G401.6 (cell line): ENCODE measurements around the gene PHF12.
A peak's percentile ranks its signal among the peaks of the same experiment; 100 is the strongest.
"Not testable (repeated sequence)": the region's sequence is repeated elsewhere in the genome, so short reads cannot be mapped to it uniquely, and the experiment has no call there.

Source experiments
- FAIRE-seq: peaks from 2 replicates; lab custom pipeline; 2012; peaks lifted over from hg19 to GRCh38; lab: Jason Lieb, UNC

The PHF12 gene

GRCh38 chr17:28929787-28930186 lies 21.5 kb downstream of the PHF12 start:
- no peak for FAIRE-seq

- FAIRE-seq, result no peak
These were observed 23.3 kb downstream of the PHF12 start for GRCh38 chr17:28928061-28928460.

- FAIRE-seq, result no peak
These were observed 24.5 kb downstream of the PHF12 start for GRCh38 chr17:28926786-28927185.

DNA sequence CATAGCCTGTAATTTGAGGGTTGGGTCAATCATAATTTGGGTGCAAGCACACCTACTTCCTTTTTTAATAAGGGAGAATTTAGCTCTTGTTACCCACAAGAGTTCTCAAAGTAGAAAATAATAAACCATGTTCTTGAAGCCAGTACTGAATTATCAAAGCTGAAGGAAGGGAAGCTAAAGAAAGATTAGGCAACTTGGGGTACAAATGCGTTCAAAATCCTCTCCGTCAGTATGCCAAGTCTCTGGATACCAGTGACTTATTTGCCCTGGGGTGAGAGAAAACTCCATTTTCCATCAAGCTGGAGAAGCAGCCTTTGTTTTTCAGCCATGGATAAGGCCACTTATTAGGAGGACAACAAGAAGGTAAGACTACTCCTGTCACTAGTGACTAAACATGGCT lies 25.0 kb downstream of the PHF12 start:
- no peak for FAIRE-seq

GRCh38 chr17:28925912-28926365 lies 25.4 kb downstream of the PHF12 start:
- FAIRE-seq, result no peak

DNA sequence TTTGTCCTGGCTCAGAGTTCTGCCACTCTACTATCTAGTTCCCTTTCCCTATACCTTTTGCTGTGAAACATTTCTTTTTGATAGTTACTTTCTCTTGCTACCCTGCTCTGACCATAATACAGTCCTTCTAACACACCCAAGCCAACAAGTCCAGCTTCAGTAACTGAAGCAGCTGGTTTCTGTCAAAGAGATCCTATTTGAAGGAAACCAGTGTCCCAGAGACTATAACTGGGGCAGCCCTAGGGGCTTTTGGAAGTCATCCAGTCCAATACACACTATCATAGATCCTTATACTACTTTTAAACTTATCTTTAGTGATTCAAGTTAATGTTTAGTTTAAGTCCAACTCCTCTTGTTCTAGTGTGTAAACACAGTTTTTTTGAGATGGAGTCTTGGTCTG lies 31.1 kb downstream of the PHF12 start:
- no peak for FAIRE-seq

DNA sequence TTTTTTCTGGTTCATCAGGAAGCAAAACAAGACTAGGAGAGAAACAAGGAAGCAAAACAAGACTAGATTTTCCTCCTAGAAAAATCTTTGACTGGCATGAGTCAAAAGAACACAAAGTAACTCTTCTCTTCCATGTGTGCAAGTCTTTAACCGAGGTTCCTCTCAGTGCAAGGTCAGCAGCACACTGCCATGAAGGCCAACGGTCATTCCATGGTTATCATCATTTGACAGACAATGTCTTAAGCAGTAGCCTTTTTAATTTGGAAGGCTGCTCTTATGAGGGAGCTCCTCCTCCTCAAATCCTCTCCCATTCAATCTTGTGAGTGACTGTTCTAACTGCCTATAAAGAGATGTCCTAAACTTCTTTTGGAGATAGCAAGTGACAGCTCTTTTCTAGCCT lies 33.0 kb downstream of the PHF12 start:
- no peak for FAIRE-seq

DNA sequence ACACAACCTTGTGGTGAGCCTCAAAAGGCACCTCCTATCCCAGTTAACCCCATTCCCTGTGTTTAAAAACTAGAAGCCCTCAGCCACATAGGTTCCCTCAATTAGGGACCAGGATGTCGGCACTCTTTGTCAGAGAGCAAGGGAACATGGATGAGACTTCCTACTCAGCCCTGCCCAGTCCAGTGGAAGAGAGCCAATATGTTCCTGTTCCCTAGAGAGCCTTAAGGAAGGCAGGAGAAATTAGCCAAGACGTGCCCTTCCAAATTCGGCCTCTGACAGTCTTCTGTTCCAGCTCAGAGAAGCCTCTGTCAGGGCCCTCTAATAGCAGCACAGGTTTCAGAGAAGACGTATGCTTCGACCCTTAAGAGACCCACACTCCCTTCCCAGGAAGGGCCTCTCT lies 33.9 kb downstream of the PHF12 start:
- no peak for FAIRE-seq

DNA sequence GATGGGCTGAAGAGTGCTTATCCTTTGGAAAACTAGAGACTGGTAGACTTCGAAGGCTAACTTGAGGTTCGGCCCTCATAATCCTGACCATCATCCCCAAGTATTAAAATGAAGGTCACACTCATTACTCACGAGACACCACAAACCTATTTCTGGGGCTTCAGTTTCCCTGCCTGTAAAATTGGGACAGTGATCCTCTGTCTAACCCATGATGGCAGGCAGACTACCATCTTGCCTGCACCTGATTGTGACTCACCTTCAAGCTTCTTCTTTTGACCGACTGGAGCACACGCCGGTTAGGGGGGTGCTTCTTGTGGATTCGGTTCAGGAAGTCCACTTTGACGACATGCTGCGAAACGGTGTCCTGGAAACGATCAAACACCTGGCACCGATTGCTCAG lies 34.3 kb downstream of the PHF12 start:
- no peak for FAIRE-seq

- peak; percentile 37 for FAIRE-seq
These were observed 34.9 kb downstream of the PHF12 start for GRCh38 chr17:28916302-28916934.

- no peak for FAIRE-seq
These were observed 38.4 kb downstream of the PHF12 start for GRCh38 chr17:28912938-28913333.

- FAIRE-seq, result no peak
These were observed 38.9 kb downstream of the PHF12 start for GRCh38 chr17:28912281-28912937.

DNA sequence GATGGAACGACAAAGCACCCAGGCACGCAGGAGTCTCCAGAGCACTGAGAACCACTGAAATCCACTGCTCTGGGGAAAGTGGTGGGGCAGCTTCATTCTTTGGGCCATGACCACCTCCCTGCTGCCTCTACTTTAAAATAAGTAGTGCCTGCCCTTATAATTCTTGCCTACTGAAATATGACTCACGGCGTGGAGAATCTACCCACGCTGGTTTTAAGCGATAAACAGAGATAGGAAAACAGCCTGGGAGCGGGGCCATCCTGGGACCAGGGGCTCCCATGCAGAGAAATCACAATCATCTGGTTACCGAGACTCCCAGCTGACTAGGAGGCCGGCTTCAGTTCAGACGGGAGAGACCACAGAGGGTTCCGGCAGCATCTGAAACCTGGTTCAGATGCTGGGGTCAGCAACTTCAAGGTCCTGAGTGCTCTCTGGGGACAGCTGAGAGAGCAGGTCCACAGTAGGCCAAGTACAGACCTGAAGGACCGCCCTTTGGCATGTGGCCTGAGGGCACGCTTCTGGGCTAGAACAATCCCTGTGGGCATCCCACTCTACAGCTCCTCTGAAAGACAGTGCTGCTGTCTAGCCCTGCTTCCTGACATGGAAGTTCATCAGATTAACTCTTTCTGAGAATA lies 39.8 kb downstream of the PHF12 start:
- no peak for FAIRE-seq

DNA sequence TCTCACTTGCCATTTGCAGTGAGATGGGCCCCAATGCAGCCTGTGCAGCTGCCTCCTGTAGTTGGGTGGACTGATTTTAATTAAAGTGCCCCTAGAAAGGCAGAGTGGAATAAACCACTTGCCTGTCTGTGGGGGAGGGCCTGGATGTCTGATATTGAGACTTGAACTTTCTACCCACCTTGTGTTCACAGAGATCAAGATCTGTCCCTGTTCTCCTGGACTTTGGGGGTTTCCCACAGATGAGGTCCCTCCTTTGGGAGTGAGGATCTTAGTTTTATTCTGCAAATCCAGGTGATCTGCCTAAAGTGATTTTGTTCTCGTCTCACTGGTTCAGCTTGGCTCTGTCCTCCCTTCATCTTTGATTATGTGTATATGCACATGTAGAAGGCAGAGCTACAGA lies 40.8 kb downstream of the PHF12 start:
- no peak for FAIRE-seq

DNA sequence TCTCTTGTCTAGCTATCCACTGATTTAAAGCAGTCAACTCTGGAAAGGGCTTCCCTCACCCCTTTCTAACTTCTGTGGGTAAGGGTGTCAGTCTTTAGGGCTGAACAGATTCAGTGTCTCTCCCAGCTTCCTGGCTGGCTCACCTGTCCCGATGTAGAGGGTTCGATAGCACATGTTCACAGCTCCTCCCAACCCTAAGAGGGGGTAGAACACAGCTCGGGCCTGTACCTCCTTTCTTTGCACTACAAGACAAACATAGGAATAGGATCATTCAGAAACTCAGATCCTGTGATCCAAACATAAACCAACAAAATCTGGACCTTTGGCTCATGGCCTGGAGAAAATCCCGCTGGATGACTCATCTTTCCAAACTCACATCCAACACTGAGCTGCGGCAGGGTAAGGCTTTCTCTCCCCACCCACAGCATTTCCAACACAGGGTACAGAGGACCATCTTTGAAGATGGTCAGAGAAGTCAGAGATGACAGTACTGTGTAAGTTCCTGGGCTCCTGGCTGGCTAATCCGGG lies 42.6 kb downstream of the PHF12 start:
- FAIRE-seq, result no peak

- FAIRE-seq, result no peak
These were observed 43.4 kb downstream of the PHF12 start for GRCh38 chr17:28907709-28908475.

GRCh38 chr17:28906706-28907438 lies 44.4 kb downstream of the PHF12 start:
- no peak for FAIRE-seq

- FAIRE-seq, result no peak
These were observed 45.0 kb downstream of the PHF12 start for GRCh38 chr17:28906276-28906675.

GRCh38 chr17:28904800-28905199 lies 46.5 kb downstream of the PHF12 start:
- FAIRE-seq, result no peak

DNA sequence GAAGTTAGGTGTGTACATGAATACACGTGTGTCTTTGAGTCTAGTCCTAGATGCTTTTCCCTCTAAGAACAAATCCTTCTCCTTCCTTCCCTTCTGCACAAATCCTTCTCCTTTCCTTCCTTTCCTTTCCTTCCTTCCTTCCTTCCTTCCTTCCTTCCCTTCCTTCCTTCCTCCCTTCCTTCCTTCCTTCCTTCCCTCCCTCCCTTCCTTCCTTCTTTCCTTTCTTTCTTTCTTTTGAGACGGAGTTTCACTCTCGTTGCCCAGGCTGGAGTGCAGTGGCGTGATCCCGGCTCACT lies 47.8 kb downstream of the PHF12 start:
- not testable (repeated sequence) for FAIRE-seq

GRCh38 chr17:28902819-28903545 lies 48.3 kb downstream of the PHF12 start, which contains the start of gene DHRS13:
DHRS13 (minus strand) TSS chr17:28903079; CDS start chr17:28902944, 135 bp downstream.
- no peak for FAIRE-seq
